TTC549 (cell line): ENCODE results near the gene SLC22A16.

Experiments used
- FAIRE-seq: peaks from 2 replicates; lab custom pipeline; 2012; peaks lifted over from hg19 to GRCh38; lab: Jason Lieb, UNC

SLC22A16 gene

GRCh38 chr6:110399219-110400071 lies 77.0 kb downstream of the SLC22A16 start:
- FAIRE-seq = no peak

- FAIRE-seq = no peak
Observed at GRCh38 chr6:110398778-110399177, 77.6 kb downstream of the SLC22A16 start.

- FAIRE-seq = no peak
Observed at GRCh38 chr6:110395221-110395620, 81.2 kb downstream of the SLC22A16 start.

- FAIRE-seq = no peak
Observed at GRCh38 chr6:110394409-110394808, 82.0 kb downstream of the SLC22A16 start.

- no peak for FAIRE-seq
Observed at GRCh38 chr6:110392727-110393126, 83.7 kb downstream of the SLC22A16 start.

- no peak for FAIRE-seq
Observed at GRCh38 chr6:110390404-110390803, 86.0 kb downstream of the SLC22A16 start.

DNA sequence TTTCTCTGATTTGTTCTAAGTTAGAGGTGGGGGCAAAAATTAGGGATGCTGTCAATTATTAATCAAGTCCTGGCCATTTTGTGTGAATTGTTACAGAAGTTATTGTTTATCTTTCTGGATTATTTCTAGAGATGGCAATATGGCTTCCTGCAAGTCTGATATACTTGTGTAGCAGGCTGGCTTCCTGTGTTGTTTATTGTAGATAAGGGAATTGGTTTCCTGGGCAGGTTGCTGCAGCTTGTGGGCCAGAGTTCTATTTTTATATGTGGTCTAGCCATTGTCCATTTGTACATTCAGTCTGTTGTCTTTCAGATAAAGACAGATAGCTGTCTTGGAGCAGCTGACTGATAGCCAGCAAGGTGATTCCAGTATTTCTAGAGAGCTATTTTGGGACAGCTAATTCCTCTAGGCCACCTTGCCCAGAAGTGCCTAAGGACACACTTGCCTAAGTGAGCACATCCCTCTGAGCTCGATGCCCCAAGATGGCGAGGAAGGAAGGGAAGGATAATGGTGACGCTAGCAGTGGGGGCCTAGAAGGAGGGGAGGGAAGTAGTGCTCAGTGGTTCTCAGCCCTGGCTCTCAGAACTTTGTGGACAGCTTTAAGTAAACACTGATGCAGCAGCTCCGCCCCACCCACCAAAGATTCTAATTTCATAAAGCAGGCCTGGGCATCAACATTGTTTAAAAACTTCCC lies 86.6 kb downstream of the SLC22A16 start:
- FAIRE-seq = no peak

GRCh38 chr6:110387986-110388385 lies 88.4 kb downstream of the SLC22A16 start:
- FAIRE-seq = no peak

GRCh38 chr6:110385458-110385863 lies 91.0 kb downstream of the SLC22A16 start:
- FAIRE-seq = no peak

DNA sequence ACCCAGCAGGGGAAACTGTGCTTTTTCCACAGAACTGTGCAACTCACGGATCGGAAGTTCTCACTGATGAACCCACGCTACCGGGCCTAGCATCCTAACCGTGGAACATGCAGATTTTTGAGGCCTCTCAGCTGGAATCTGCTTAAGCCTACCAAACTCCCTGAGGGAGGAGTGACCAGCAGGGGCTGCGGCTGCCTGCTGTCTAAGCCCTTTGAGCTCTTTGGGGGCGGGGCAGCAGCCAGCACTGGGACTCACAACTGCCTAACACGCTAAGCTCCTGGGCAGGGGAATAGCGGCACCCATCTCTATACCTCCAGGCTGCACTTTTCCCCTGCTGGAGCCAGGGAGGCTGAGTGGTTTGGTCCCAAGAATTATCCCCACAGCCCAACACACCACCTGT lies 97.9 kb downstream of the SLC22A16 start:
- no peak for FAIRE-seq
